ENCODE results near the gene GRB10. TPM values are rescaled to one million over a fixed set of nuclear protein-coding genes. Genes with fewer than 3 reads are reported as not detected.

The GRB10 gene
- total RNA-seq, 1 experiment from 2014 or later, result 68.2 TPM

Other genes with a start within 250 kb of the GRB10 start
- 0.64 and 0.79 TPM in 2 replicates for gene DDC, start 217.5 kb downstream of the GRB10 start, total RNA-seq (2022)